Heart right ventricle (tissue), 16 donors: ENCODE data around the gene KCNG1. TPM values are rescaled to one million over a fixed set of nuclear protein-coding genes. Genes with fewer than 3 reads are reported as not detected.

Experiments
- ATAC-seq, 8 donors: fragments of 200-7000 bp; cut with Tn5 transposase; one replicate each; pipeline ENCODE4 v1.9.1; 2020; ENCODE audit warnings: mild to moderate bottlenecking in 8 of 8, moderate library complexity in 8 of 8, moderate number of reproducible peaks in 1 of 8
- DNase-seq, 2 donors: peaks; one replicate each; pipeline ENCODE4 v3.0.0-alpha.2; 2020
- H3K27ac ChIP-seq, 10 donors: fragments of 200-600 bp; sonication (generic) in 2 of 10; one replicate each; pipeline versions ENCODE4 v1.5.0 to v1.8.0; 2020 to 2022; ENCODE audit warnings: mild to moderate bottlenecking in 3 of 10
- H3K27me3 ChIP-seq, 7 donors: fragments of 200-600 bp; one replicate each; pipeline ENCODE4 v1.8.0; 2021 to 2022; ENCODE audit warnings: mild to moderate bottlenecking in 2 of 7
- H3K36me3 ChIP-seq, 9 donors: fragments of 200-600 bp; sonication (generic) in 1 of 9; one replicate each; pipeline versions ENCODE4 v1.5.0 to v1.8.0; 2020 to 2022; ENCODE audit warnings: mild to moderate bottlenecking in 2 of 9
- H3K4me1 ChIP-seq, 9 donors: fragments of 200-600 bp; sonication (generic) in 1 of 9; one replicate each; pipeline versions ENCODE4 v1.5.0 to v1.8.0; 2020 to 2022; ENCODE audit warnings: mild to moderate bottlenecking in 4 of 9
- H3K4me3 ChIP-seq, 10 donors: fragments of 200-600 bp; sonication (generic) in 2 of 10; one replicate each; pipeline versions ENCODE4 v1.5.0 to v1.8.0; 2020 to 2022; ENCODE audit warnings: mild to moderate bottlenecking in 7 of 10, moderate library complexity in 2 of 10
- H3K9me3 ChIP-seq, 11 donors: fragments of 200-600 bp in 10 of 11; sonication (generic) in 2 of 11; one replicate each; pipeline versions ENCODE4 v1.5.0 to v1.8.0; 2013 to 2022; ENCODE audit warnings: mild to moderate bottlenecking in 2 of 11, control low read depth in 1 of 11, moderate library complexity in 1 of 11
- CTCF ChIP-seq, 9 donors: fragments of 200-600 bp; sonication (generic) in 2 of 9; IDR thresholded peaks; one replicate each; pipeline versions ENCODE4 v1.5.0 to v1.8.0; 2021 to 2022; ENCODE audit warnings: antibody characterized with exemption in 9 of 9, mild to moderate bottlenecking in 5 of 9, moderate library complexity in 1 of 9
- WGBS, 2 donors: extraction: QIAGEN DNeasy Blood & Tissue Kit; methylation state at CpG; one replicate each; pipeline ENCODE4 v1.1.7; 2013; ENCODE audit warnings: inconsistent platforms in 1 of 2; 5-methylcytosine and 5-hydroxymethylcytosine counted together
- intact Hi-C, 10 donors: fragments of 100-400 bp; cut with DNase I; formaldehyde crosslinking; loops; one replicate each; pipeline versions ENCODE4 v1.11.1 to v1.14.2; 2022
- polyA plus RNA-seq, 2 donors: library from polyadenylated mRNA; stranded (reverse); fragments of 200-250 nt; gene quantifications; one replicate each; pipeline ENCODE4 v1.2.3, GENCODE V29; 2013
- total RNA-seq, 10 donors: library from RNA; stranded (reverse); fragmentation: NEBNext Ultra II Directional in 3 of 10; extraction: Animal tissue kit (Norgen Biotek cat#: 25700) in 3 of 10; gene quantifications; one replicate each; pipeline versions ENCODE4 v1.2.1 to v1.2.4, GENCODE V29; 2021 to 2023
- donor health status: Arrhythmogenic right ventricular cardiomyopathy.
- donor health status: ischemic (EF 13 %, LVEDD 7.1; RV severe dilation, severe dysfunction).
- donor health status: healthy with polysubstance abuse.
- donor health status: DM: no; HTN: yes; CAD: no.
- donor health status: DM: no; HTN: no; CAD: no.
- donor health status: ischemic (EF 25% LVEDD 6.9; RV normal size, moderate dysfunction).
- donor health status: ischemic (EF 25% LVEDD 5.7; RV mildly dilated, moderate dysfunction).
- donor health status: healthy.
- donor health status: DM: yes; HTN: yes; CAD: no.
- donor health status: Ischemic cardiomyopathy.
- donor health status: ischemic (EF 35%, LVEDD 5.7; RV mildly dilated, moderate dysfunction).
- donor health status: nonischemic (EF 11% LVEDD 7.7; RV severe dilation, severe dysfunction).
- donor health status: DM: yes; HTN: yes; CAD: no.
- donor health status: PGD.
- donor health status: ischemic (EF 29% LVEDD 5.4; RV normal size, mild dysfunction).
- donor health status: nonischemic (EF 23%, LVEDD 6.1; RV moderate dilation, normal function).

KCNG1 gene
- total and polyA plus RNA-seq, 12 donors, result 0.15 to 0.99 (median 0.32) TPM; not detected in 4

DNA sequence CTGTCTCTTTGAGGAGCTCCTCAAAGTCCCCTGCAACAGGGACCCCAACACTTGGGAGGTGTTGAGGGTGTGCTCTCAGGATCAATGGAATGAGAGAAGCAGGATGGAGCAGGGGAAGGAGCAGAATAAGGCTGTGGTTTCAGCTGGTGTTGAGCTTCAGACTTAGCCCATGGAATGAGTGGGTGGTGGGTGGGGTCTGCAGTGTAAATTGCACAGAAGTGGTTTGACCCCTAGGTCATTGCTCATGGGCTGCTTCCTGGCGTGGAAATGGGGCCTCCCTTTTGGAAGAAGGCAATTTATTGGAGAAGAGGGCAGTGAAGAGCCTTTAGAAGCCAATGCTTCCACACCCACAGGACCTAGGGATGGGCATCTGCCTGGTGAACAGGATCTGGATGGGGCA lies 37.0 kb upstream of the KCNG1 start:
- no peak overlapping the region for H3K4me3 ChIP-seq
- ATAC-seq (no peak), DNase-seq (no peak)
- no peaks in the 10 kb centered on the region for H3K36me3 ChIP-seq
- H3K27me3 ChIP-seq, result peaks cover 0 to 65% (median 46%) of the 10 kb centered on the region in 7 donors
- no peak overlapping the region for H3K27ac ChIP-seq
- intact Hi-C loops, result no loop called here
- WGBS, 2 donors, result 47 to 71% methylated on average over 1 of the region's 1 CpG
- H3K4me1 ChIP-seq, result peaks cover 0 to 4% (median 0%) of the 10 kb centered on the region in 9 donors
- TF ChIP-seq CTCF (IDR thresholded peaks at IDR 0.05), result no peak
- H3K9me3 ChIP-seq, result peaks cover 0 to 4% (median 0%) of the 10 kb centered on the region in 11 donors

DNA sequence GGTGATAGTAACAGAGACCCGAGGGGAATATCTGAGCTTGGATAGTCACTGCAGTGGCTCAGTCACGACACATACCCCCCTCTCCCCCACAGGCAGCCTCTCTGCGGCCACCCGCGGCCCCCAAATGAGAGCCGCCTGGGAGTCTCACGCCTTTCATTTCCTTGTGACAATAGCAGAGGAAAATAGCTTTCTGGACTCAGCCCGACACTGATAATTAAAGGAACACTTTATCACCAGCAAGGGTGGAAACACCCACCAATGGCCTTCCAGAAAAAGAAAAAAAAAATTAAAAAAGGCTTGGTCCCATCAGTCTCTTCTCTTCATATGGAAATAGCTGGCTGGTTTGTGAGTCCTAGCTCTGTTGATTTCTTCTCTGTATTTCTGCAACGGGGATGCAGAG lies 35.1 kb upstream of the KCNG1 start:
- Histone ChIP-seq H3K4me1 (peaks cover 0 to 4% (median 0%) of the 10 kb centered on the region in 9 donors), H3K4me3 (no peak overlapping the region), H3K27ac (no peak overlapping the region), H3K27me3 (peaks cover 0 to 73% (median 50%) of the 10 kb centered on the region in 7 donors), H3K36me3 (no peaks in the 10 kb centered on the region), H3K9me3 (peaks cover 0 to 4% (median 0%) of the 10 kb centered on the region in 11 donors)
- no peak for TF ChIP-seq CTCF (IDR thresholded peaks at IDR 0.05)
- WGBS, 2 donors, result 9 to 13% methylated on average over 9 of the region's 9 CpGs
- ATAC-seq (no peak), DNase-seq (no peak)
- intact Hi-C loops, result no loop called here

DNA sequence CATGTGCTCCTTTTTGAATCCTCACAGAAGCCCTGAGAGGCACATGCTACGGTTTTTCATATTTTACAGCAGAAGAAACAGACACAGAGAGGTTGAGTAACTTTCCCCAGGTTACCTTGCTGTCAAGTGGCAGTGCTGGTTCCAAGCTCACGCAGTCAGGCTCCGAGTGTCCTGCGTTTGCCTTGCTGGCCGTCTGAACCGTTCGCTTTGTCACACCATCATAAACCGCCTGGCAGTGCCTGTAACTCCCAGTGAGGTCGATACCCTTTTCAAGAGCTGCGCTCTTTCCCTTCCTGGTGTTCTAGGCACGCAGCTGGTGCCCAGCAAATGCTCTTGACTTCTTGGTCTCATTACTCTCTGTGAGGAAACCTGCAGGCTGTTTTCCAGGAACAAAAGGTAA lies 31.3 kb upstream of the KCNG1 start:
- intact Hi-C loops, result no loop called here
- no peaks in the 10 kb centered on the region for H3K36me3 ChIP-seq
- peaks cover 0 to 4% (median 0%) of the 10 kb centered on the region in 11 donors for H3K9me3 ChIP-seq
- no peak overlapping the region for H3K4me3 ChIP-seq
- WGBS, 2 donors, result 71 to 78% methylated on average over 11 of the region's 11 CpGs
- H3K4me1 ChIP-seq, result peaks cover 0 to 4% (median 0%) of the 10 kb centered on the region in 9 donors
- ATAC-seq, result no peak
- H3K27ac ChIP-seq, result no peak overlapping the region
- DNase-seq, result no peak
- H3K27me3 ChIP-seq, result peaks cover 0 to 76% (median 49%) of the 10 kb centered on the region in 7 donors
- TF ChIP-seq CTCF (IDR thresholded peaks at IDR 0.05), result no peak

GRCh38 chr20:51050531-51051075 lies 27.7 kb upstream of the KCNG1 start:
- intact Hi-C loops, result no loop called here
- H3K4me1 ChIP-seq, result no peaks in the 10 kb centered on the region
- H3K9me3 ChIP-seq, result peaks cover 0 to 10% (median 0%) of the 10 kb centered on the region in 11 donors
- ATAC-seq, result no peak
- H3K4me3 ChIP-seq, result no peak overlapping the region
- no peak for DNase-seq
- no peak for TF ChIP-seq CTCF (IDR thresholded peaks at IDR 0.05)
- H3K36me3 ChIP-seq, result no peaks in the 10 kb centered on the region
- H3K27ac ChIP-seq, result no peak overlapping the region
- H3K27me3 ChIP-seq, result peaks cover 0 to 49% (median 33%) of the 10 kb centered on the region in 7 donors
- 42 to 48% methylated on average over 8 of the region's 8 CpGs for WGBS, 2 donors
